B cell (primary cell): ENCODE data around the gene AGL.

ENCODE experiments used
- EZH2 ChIP-seq: IDR thresholded peaks from 2 replicates; pipeline ENCODE4 v1.6.1; 2012; ENCODE audit warnings: borderline replicate concordance, low read depth, mild to moderate bottlenecking, moderate library complexity, low read length; ENCODE audit not compliant: insufficient read depth, poor library complexity, severe bottlenecking
- TF ChIP-seq, protein P1 (sequence below): fragments of 200-600 bp; IDR thresholded peaks from one replicate; pipeline ENCODE4 v1.8.0; 2022; ENCODE audit warnings: antibody characterized with exemption, mild to moderate bottlenecking

DNA sequence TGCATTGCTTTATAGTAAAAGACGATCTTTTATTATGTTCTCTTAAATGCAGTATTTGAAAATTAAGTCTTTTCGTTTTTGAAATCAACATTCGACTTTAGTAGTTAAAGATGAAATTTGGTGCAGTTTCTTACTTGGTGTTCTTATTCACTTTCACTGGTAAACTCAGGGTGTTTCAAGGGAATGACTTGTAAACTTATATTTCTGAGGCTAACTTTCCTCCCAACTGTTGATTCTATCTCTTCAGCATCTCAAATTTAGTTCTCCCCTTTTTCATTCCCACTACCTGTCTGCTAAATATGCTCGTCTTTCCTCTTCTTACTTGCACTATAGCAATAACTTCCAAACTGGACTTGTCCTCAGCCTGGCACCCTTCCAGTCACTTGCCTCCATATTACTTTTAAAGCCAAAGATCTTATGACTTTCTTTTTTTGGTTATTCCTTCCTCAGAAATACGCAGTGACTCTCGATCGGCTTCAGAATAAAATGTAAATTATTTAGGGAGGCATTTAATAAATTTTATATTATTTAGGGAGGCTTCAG is 120.6 kb downstream of the AGL start:
- TF ChIP-seq, protein P1, sequence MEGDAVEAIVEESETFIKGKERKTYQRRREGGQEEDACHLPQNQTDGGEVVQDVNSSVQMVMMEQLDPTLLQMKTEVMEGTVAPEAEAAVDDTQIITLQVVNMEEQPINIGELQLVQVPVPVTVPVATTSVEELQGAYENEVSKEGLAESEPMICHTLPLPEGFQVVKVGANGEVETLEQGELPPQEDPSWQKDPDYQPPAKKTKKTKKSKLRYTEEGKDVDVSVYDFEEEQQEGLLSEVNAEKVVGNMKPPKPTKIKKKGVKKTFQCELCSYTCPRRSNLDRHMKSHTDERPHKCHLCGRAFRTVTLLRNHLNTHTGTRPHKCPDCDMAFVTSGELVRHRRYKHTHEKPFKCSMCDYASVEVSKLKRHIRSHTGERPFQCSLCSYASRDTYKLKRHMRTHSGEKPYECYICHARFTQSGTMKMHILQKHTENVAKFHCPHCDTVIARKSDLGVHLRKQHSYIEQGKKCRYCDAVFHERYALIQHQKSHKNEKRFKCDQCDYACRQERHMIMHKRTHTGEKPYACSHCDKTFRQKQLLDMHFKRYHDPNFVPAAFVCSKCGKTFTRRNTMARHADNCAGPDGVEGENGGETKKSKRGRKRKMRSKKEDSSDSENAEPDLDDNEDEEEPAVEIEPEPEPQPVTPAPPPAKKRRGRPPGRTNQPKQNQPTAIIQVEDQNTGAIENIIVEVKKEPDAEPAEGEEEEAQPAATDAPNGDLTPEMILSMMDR = no peak
- TF ChIP-seq EZH2 = no peak
